Ovary (tissue), 3 donors: Measurements from ENCODE around the gene NSMCE1.

Source experiments
- CTCF ChIP-seq, 3 donors: fragments of 450-650 bp in 2 of 3; fragments of 200-600 bp in 1 of 3; IDR thresholded peaks; one replicate each; pipeline versions ENCODE4 v1.5.1 to v1.8.0; 2016 to 2022; ENCODE audit warnings: antibody characterized with exemption in 3 of 3, mild to moderate bottlenecking in 1 of 3
- EP300 ChIP-seq: sonication (generic); formaldehyde crosslinking; IDR thresholded peaks from one replicate; pipeline ENCODE4 v1.6.1; 2017; ENCODE audit warnings: antibody characterized with exemption
- POLR2A ChIP-seq: fragments of 450-650 bp; IDR thresholded peaks from one replicate; pipeline ENCODE4 v1.6.1; 2017; ENCODE audit warnings: antibody characterized with exemption, mild to moderate bottlenecking, moderate library complexity
- donor health status: DM: no; HTN: no; CAD: no.

GRCh38 chr16:27270349-27270748 is 1.8 kb upstream of the NSMCE1 start:
- TF ChIP-seq CTCF (IDR thresholded peaks at IDR 0.05): no peak
- no peak for TF ChIP-seq EP300
- TF ChIP-seq POLR2A: no peak
